ENCODE data around the gene ATXN7.

The ATXN7 gene

GRCh38 chr3:63864008-63864964, 619 bp downstream of the ATXN7 start:
- DNase-seq (ENCODE audit: low spot score), result no peak

GRCh38 chr3:63864965-63865327, 1.3 kb downstream of the ATXN7 start:
- no peak for DNase-seq (ENCODE audit: low spot score)

- DNase-seq (ENCODE audit: low spot score), result no peak
Observed at GRCh38 chr3:63867225-63867624, 3.6 kb downstream of the ATXN7 start.

GRCh38 chr3:63869940-63870614, 6.4 kb downstream of the ATXN7 start:
- no peak for DNase-seq (ENCODE audit: low spot score)

GRCh38 chr3:63870615-63871005, 6.9 kb downstream of the ATXN7 start:
- DNase-seq (ENCODE audit: low spot score), result no peak

- DNase-seq (ENCODE audit: low spot score), result no peak
Observed at GRCh38 chr3:63872135-63872924, 8.7 kb downstream of the ATXN7 start.

- DNase-seq (ENCODE audit: low spot score), result no peak
Observed at GRCh38 chr3:63874769-63875168, 11.1 kb downstream of the ATXN7 start.

GRCh38 chr3:63875510-63875909, 11.8 kb downstream of the ATXN7 start:
- no peak for DNase-seq (ENCODE audit: low spot score)

GRCh38 chr3:63876260-63876659, 12.6 kb downstream of the ATXN7 start:
- DNase-seq (ENCODE audit: low spot score), result no peak

GRCh38 chr3:63877737-63878393, 14.2 kb downstream of the ATXN7 start:
- no peak for DNase-seq (ENCODE audit: low spot score)

- no peak for DNase-seq (ENCODE audit: low spot score)
Observed at GRCh38 chr3:63878394-63879060, 14.9 kb downstream of the ATXN7 start.

GRCh38 chr3:63880653-63881052, 17.0 kb downstream of the ATXN7 start:
- DNase-seq (ENCODE audit: low spot score), result no peak

- DNase-seq (ENCODE audit: low spot score), result no peak
Observed at GRCh38 chr3:63886858-63887257, 23.2 kb downstream of the ATXN7 start.

- no peak for DNase-seq (ENCODE audit: low spot score)
Observed at GRCh38 chr3:63891518-63891917, 27.9 kb downstream of the ATXN7 start.

- no peak for DNase-seq (ENCODE audit: low spot score)
Observed at GRCh38 chr3:63892773-63893352, 29.2 kb downstream of the ATXN7 start.

GRCh38 chr3:63895422-63896189, 31.9 kb downstream of the ATXN7 start:
- DNase-seq (ENCODE audit: low spot score), result no peak

GRCh38 chr3:63896332-63897030, 32.8 kb downstream of the ATXN7 start:
- DNase-seq (ENCODE audit: low spot score), result no peak

- DNase-seq (ENCODE audit: low spot score), result no peak
Observed at GRCh38 chr3:63900010-63900409, 36.3 kb downstream of the ATXN7 start.

GRCh38 chr3:63900459-63900858, 36.8 kb downstream of the ATXN7 start:
- no peak for DNase-seq (ENCODE audit: low spot score)
